Lower leg skin (tissue), 3 donors: ENCODE results near the gene ATP9B.

Experiments
- POLR2A ChIP-seq, 2 donors: fragments of 450-650 bp; IDR thresholded peaks; one replicate each; pipeline ENCODE4 v1.6.1; 2016 to 2017; ENCODE audit warnings: antibody characterized with exemption in 2 of 2, mild to moderate bottlenecking in 1 of 2, moderate library complexity in 1 of 2
- TF ChIP-seq, protein P1 (sequence below), 3 donors: fragments of 450-650 bp; IDR thresholded peaks; one replicate each; pipeline ENCODE4 v1.5.1; 2016; ENCODE audit warnings: antibody characterized with exemption in 3 of 3, mild to moderate bottlenecking in 3 of 3, moderate library complexity in 2 of 3

DNA sequence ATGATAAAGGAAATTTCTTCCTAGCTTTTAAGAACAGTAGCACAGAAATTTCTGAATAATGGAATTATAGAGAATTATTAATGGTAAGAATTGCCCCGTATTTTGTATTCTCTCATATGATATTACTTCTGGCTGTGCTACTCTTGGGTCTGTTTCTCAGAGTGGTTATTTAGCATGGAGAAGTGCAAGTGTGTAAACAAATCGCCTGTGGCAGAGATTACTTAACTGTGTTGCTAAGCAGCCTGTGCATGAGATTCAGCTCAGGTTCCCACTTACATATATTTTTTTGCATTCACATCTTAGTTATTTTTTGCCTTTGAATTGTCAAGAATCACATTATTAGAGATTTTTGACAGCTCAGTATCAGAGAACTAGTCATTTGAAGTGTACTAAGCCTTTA is 246.4 kb downstream of the ATP9B start:
- TF ChIP-seq POLR2A (IDR thresholded peaks at IDR 0.05): no peak
- TF ChIP-seq, protein P1, sequence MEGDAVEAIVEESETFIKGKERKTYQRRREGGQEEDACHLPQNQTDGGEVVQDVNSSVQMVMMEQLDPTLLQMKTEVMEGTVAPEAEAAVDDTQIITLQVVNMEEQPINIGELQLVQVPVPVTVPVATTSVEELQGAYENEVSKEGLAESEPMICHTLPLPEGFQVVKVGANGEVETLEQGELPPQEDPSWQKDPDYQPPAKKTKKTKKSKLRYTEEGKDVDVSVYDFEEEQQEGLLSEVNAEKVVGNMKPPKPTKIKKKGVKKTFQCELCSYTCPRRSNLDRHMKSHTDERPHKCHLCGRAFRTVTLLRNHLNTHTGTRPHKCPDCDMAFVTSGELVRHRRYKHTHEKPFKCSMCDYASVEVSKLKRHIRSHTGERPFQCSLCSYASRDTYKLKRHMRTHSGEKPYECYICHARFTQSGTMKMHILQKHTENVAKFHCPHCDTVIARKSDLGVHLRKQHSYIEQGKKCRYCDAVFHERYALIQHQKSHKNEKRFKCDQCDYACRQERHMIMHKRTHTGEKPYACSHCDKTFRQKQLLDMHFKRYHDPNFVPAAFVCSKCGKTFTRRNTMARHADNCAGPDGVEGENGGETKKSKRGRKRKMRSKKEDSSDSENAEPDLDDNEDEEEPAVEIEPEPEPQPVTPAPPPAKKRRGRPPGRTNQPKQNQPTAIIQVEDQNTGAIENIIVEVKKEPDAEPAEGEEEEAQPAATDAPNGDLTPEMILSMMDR (IDR thresholded peaks at IDR 0.05): no peak
